Loucy (cell line): ENCODE measurements around the gene LPA.
"Not testable (repeated sequence)": the region's sequence is repeated elsewhere in the genome, so short reads cannot be mapped to it uniquely, and the experiment has no call there.

ENCODE experiments used
- CTCF ChIP-seq: fragments of 200-600 bp; sonication (generic); conservative IDR thresholded peaks from 2 replicates; pipeline ENCODE4 v1.5.1; 2014; ENCODE audit warnings: mild to moderate bottlenecking, antibody characterized with exemption, low read length
- EZH2phosphoT487 ChIP-seq: fragments of 200-600 bp; IDR thresholded peaks from 2 replicates; pipeline ENCODE4 v1.6.1; 2018; ENCODE audit warnings: antibody characterized with exemption, mild to moderate bottlenecking, moderate library complexity, borderline replicate concordance

DNA sequence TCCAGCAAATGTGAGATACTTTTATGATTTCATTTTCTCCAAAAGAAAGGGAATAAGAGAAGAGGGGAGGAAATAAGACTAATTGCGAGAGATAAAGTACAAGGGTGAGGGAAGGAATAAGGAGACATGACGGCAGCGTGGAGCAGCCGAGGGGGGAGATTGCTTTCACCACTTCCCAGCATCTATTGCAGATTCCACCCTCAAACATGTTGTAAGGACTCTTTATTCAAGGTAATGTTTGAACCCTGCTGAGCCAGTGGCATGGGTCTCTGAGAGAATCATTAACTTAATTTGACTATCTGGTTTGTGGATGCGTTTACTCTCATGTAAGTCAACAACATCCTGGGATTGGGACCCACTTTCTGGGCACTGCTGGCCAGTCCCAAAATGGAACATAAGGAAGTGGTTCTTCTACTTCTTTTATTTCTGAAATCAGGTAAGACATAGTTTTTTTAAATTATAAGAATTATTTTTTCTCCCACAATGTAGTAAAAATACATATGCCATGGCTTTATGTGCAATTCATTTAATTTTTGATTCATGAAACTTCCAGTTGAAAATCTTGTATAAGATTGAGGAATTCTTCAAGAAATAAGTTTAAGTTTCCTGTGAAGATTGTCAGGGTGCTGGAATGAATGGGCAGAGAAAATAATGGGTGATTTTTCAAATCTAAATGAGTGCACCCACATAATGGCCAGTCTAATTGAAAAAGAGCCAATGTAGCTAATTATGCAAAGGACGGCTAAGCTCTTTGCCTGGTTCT lies 38.0 kb upstream of the LPA start, which contains the start of gene PLG:
- TF ChIP-seq CTCF, EZH2phosphoT487: not testable (repeated sequence)
